Cardiac septum (tissue), 1 donor: ENCODE measurements around the gene IL22RA1. TPM values are rescaled to one million over a fixed set of nuclear protein-coding genes. Genes with fewer than 3 reads are reported as not detected.

Experiments
- DNase-seq: peaks from one replicate; pipeline ENCODE4 v3.0.0-alpha.2; 2020; ENCODE audit warnings: low spot score
- intact Hi-C: fragments of 100-400 bp; cut with DNase I; formaldehyde crosslinking; loops from one replicate; pipeline ENCODE4 v1.14.0; 2022
- total RNA-seq: library from RNA; stranded (reverse); fragmentation: NEBNext Ultra II Directional; extraction: Animal tissue kit (Norgen Biotek cat#: 25700); gene quantifications from one replicate; pipeline ENCODE4 v1.2.1, GENCODE V29; 2021
- donor health status: DM: no; HTN: no; CAD: no.

IL22RA1 gene
- total RNA-seq, 1 donor from 2014 or later: 0.35 TPM

DNA sequence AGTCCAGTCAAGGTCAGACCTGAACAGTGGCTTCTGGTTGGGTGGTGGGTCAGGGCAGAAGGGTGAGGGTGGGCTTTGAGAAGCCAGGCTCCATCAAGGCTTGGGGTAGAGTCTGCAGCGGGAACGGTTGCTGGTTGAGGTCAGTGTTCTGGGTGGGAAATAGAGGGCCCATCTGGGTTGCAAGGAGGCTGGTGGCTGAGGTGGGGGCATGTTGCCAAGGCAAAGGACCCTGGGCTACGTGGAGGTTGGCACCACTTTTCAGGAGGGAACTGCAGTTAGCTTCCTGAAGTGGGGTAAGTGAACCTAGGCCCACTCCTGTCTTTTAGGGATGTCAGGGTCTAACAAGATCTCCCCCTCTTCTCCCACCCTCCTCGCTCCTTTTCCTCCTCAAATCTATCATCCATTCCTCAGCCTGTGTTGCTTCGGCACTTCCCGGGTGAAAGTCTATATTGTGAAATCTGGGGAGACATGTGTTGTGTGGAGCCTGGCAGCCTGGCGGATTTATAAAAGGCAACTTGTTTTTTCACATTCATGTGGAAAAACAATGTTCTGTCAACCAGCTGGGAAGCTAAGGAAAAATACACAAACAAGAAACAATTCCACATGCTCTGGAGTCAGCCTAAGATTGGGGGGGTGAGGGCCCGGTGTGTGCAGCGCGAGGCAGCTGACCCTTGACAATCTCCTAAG lies 1.5 kb downstream of the IL22RA1 start:
- intact Hi-C loops: no loop called here
- DNase-seq: peak; percentile 17

DNA sequence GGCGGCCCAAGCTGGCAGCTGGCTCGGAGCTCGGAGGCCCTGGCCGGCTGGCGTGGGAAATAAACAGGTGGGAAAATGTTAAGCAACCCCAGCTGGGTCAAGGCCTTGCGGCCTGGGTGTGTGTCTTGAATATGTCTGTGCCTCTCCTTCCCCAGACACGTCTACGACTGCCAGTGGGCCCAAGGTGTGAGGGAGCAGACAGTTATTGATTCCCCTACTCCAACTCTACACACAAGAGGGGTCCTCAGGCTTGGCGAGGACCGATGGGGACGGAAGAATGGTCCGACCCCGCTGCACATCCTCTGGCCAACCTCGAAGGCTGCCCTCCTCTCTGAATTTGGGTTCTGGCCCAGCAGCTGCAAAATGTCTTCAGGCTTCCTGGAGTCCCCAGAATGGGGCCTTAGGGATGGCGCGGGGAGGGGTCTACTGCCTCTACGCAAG lies 2.2 kb downstream of the IL22RA1 start:
- intact Hi-C loops: no loop called here
- no peak for DNase-seq

DNA sequence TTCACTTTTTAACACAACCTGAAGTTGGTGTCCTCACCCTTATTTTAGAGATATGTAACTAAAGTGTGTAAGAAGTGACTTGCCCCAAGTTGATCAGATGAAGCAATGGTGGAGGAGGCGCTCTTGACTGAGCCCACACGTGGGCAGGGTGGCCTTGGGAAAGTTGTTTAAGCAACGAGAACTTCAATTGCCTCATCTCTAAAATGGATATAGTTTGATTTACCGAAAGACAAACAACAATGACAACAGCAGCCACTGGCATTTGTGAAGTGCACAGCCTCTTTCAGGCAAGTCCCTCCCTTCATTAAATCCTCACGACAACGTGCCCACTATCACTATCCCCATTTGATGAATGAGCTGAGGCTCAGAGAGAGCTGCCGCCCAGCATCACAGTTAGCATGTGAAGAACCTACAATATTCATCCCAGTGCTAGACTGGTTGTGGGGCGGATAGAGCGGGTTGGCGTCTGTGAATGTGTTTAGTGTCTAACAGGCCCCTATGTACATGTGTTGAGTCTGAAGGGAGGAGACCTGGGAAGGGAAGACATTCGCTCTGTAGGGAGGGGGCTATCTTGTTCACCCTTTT lies 3.0 kb downstream of the IL22RA1 start:
- intact Hi-C loops: no loop called here
- peak; percentile 26 for DNase-seq

DNA sequence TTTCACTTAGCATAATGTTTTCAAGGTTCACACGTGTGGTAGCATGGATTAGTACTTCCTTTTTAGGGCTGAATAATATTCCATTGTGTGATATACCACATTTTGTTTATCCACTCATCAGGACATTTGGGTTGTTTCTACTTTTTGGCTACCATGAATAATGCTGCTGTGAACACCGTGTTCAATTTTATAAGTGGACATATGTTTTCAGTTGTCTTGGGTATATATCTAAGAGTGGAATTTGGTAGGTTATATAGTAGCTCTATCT lies 3.8 kb downstream of the IL22RA1 start:
- no peak for DNase-seq
- intact Hi-C loops: no loop called here

DNA sequence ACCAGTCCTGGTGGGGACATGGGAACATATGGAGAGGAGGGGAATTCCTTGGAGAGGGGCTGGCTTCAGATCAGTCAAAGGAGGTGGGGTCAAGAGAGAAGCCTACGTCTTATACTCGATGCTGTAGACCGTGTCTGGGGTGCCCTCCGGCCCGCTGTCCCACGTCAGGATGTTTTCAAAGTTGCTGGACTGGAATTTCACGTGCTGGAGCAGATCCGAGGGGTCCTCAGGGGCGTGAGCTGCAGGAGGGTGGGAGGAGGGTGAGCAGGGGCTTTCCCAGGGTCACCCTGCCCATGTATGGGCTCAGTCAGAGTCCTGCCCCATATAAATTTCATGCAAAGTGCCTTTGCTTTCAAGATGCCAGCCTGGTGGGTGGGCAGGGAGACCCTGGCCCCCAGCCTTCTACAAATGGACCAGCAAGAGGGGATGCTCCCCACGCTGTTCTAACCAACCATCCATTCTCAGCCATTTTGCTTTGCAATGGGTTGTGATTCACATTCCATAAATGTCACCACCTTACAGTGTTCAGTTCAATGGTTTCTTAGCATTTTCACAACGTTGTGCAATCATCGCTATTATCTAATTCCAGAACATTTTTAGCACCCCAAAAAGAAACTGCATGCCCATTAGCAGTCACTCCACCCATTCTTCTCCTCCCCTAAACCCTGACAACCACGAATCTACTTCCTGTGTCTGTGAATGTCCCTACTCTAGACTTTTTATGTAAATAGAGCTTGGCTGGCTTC lies 4.3 kb downstream of the IL22RA1 start:
- intact Hi-C loops: no loop called here
- DNase-seq: no peak

DNA sequence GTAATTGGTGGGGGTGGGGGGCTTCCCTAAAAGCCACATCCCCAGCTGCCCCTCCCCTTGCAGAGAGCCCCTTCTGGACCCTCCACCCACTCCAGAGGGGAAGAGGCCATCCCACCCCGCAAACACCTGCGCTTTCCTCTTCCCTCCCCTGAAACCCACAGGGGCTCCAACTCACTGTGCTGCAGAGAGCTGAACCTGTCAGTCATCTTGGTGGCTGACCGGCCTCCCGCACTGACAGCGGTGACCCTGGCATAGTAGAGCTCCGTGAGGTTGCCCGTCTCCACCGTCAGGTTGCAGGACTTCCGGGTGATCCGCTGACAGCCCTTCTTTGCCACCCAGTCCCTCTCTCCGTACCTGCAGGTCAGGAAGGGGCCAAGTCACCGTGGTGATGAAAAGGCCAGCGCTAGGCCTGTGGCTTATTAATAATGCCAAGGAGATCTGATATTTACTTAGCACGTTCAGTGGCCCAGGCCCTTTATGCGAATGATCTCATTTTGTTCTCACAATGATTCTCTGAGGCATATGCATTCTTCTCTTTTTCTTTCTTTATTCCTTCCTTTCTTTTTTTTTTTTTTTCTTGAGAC lies 5.9 kb downstream of the IL22RA1 start:
- intact Hi-C loops: no loop called here
- no peak for DNase-seq

DNA sequence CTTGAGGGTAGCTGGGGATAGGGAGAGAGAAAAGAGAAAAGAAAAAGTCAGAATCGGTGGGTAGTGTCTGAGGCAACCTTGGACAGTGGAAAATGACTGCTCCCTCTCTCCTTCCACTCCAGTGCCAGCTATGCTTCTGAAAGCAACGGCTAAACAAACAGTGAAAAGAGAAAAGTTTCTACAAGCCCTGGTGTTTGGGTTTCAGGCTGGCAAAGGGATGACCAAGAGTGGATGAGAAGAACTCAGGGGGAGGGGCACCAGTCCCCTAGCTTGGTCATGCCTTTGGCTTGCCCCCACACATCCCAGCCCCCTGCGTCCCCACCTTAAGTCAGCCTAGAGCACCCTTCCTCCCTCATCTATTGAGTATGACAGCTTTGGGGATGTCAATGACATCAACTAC lies 8.6 kb downstream of the IL22RA1 start:
- intact Hi-C loops: no loop called here
- DNase-seq: no peak

DNA sequence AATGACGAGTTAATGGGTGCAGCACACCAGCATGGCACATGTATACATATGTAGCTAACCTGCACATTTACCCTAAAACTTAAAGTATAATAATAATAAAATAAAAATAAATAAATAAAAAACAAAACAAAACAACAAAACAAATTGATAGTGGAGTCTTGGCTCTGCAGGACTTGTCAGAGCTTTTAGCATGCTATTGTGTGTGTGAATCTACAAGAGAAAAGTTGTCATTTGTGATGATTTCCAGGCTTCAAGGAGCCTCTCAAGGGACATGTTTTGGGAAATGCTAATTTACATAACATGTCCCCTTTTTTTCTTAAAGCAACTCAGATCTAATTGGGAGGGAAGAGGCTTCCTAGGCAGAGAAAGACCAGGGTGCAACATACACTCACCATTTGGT lies 9.1 kb downstream of the IL22RA1 start:
- DNase-seq: no peak
- intact Hi-C loops: no loop called here

DNA sequence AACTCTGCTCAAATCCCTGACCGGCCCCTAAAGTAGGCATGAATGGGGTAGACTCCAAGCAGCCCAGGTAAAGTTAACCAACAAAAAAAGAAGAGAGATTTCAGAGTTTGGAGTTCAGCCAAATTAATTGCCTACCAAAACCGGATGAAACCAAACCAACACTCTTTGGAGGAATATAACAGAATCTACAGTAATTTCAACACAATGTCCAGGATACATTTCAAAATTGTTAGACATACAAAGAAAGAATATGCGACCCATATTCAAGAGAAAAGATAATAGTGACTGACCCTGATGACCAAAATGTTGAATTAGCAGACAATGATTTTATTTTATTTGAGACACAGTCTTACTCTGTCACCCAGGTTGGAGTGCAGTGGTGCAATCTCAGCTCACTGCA lies 12.6 kb downstream of the IL22RA1 start:
- DNase-seq: no peak
- intact Hi-C loops: no loop called here

DNA sequence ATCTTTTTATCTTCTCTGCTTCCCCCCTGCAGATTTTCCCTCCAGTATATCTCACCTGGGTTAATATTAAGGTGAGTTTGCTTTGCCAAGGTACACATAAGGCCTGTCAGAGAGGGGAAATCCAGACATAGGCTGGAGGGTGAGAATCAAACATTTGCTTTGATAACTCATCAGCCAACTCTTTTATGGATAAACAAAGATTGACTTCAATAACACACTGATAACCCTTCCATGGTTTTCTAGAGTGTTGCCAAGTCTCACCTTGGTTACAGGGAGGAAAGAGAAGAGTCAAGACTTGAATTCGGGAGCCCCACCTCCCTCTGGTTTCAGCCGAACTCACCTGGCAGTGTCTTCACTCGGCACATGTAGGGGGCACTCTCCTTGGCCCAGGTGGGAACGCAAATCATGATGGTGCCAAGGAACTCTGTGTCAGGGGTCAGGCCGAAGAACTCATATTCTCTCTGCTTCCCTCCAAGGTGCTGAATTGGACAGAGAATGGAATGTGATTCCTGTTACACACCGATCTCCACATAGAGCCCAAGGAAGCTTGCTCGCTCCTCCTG lies 15.1 kb downstream of the IL22RA1 start:
- no peak for DNase-seq
- intact Hi-C loops: no loop called here

DNA sequence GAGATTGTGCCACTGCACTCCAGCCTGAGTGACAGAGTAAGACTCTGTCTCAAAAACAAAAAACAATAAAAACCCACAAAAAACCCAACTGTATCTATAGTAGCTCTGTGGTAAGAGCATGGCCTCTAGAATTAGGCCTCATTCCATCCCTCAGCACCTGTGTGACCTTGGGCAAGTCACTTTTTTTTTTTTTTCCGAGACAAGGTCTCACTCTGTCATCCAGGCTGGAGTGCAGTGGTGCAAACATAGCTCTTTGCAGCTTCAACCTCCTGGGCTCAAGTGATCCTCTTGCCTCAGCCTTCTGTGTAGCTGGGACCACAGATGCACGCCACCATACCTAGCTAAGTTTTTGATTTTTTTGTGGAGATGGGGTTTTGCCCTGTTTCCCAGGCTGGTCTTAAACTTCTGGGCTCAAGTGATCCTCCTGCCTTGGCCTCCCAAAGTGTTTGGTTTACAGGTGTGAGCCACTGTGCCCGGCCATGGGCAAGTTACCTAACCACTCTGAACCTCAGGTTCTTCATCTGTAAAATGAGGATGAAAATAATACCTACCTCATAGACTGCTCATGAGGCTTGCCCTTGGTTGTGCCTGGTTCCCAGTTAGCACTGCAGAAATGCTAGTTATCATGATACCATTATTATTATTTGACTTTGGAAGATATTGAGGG lies 15.7 kb downstream of the IL22RA1 start:
- no peak for DNase-seq
- intact Hi-C loops: no loop called here

DNA sequence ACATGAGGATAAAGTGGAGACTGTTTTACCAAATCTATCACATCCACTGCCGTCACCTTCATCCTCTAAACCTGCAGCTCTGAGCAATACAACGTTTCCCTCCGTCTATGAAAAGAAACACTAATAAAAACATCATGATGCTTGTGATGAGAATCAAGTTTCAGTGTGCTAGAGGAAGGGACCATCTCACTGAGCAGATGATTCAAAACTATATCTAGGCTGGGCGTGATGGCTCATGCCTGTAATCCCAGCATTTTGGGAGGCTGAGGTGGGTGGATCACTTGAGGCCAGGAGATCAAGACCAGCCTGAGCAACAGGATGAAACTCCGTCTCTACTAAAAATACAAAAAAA lies 16.3 kb downstream of the IL22RA1 start:
- intact Hi-C loops: no loop called here
- DNase-seq: no peak

DNA sequence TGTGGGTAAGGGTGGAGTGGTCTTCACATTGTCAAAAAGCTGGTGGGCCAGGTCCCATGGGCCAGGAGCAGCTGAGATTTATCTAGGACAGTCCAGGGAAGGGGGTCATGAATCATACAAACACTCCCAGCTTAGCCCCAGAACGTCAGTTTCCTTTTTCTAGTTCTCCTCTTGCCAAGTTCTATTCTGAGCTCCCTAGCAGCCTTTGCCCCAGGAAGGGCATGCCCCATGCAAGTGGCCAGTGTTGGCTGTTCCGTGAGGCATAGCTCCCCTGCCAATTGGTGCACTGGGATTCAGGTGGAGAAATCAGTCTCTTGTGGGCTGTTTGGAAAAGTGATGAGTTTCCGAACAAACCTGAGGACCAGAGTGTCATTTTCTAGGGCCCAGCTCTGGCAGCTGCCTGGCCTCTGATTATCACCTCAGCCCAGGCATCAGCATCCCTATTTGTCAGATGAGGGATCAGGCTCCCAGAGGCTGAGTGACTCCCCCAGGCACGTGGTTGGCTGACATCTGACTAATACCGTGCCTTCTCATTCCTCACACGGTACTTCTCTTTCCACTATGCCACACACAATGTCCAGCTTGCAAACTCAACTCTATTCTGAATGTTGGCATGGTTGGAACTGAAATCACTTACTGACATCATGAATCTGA lies 16.8 kb downstream of the IL22RA1 start:
- intact Hi-C loops: no loop called here
- no peak for DNase-seq

DNA sequence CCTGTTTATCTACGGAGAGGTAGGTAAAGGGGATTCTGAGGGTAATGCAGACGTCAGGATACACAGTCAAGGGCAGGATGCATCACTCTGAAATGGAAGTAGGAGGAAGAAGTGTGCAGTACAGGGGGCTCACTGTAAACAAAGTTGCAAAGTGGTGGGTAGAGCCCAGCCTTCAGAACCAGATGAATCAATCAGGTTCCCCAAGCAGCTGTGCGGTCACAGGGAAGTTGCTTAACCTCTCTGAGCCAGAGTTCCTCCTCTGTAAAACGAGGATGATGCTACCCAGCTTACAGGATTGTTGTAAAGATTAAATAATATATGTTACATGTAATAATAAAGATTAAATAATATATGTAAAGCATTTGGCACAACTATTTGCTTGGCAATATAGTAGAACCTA lies 17.5 kb downstream of the IL22RA1 start:
- DNase-seq: no peak
- intact Hi-C loops: no loop called here

DNA sequence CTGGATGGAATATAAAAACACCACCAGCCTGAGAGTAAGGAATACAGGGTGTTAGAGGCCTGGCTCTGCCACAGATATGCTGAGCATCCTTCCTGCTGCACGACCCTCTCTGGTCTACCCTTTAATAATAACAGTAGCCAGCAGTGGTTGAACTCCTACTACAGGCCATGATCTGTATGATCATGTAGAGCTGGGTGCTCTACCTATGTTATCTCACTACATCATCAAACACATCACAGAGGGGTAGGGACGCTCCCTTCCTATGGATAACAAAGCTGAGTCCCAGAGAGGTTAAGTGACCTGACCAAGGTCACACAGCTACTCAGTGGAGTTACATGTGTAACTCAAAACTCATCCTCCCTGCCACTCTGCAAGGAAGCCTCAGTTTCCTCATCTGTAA lies 18.0 kb downstream of the IL22RA1 start:
- intact Hi-C loops: no loop called here
- DNase-seq: no peak

DNA sequence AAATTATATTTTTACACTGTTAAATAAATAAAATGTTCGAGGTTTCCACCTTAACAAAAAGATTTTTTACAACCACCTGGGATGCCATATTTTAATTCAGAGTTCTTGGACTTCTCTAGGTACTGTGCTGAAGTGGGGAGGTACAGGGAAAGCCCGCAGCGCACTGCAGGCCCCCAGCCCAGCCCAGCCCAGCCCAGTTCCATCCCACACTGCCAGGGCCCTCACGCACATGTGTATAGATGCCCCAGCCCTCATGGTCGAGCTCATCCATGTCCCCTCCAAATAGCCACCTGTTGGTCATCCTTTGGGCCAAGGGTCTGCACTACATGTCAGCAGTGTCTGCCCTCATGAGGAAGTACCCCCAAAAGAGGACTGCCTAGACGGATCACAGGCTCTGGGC lies 19.3 kb downstream of the IL22RA1 start:
- intact Hi-C loops: no loop called here
- DNase-seq: no peak

DNA sequence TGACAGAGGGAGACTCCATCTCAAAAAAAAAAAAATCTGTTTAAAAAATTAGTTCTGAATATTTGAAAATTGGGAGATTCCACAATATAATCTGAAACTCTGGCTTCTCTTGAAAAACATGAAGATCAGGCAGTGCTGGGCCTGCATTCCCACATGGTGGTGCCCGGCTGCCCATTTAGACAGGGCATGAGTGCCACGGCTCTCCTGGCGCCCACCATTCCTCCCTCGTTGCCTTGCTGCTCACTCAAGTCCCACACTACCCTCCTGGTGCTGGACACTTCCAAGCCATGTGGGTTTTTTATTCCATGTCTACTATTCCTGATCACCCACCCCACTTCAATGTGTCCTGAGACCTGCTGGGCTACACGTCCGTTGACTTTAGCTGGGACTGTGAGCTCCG lies 20.2 kb downstream of the IL22RA1 start:
- intact Hi-C loops: no loop called here
- DNase-seq: no peak

DNA sequence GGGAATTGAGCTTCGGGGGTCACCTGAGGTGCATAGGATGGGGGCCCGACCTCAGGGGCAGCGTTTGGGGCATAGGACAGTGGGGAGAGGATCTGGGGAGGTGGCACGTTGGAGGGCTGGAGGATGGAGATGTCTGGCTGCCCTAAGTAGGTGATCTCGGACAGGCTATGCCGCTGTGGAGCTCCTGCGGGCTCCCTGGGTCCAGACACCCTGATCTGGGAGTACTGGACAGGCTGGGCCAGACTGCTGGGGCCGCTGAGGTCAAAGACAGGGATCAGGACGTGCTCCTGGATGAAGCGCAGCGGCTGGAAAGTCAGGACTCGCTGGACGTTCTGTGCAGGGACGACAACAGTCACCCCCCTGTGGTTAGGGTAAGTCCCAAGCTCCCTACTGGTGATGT lies 21.5 kb downstream of the IL22RA1 start:
- intact Hi-C loops: no loop called here
- DNase-seq: no peak

DNA sequence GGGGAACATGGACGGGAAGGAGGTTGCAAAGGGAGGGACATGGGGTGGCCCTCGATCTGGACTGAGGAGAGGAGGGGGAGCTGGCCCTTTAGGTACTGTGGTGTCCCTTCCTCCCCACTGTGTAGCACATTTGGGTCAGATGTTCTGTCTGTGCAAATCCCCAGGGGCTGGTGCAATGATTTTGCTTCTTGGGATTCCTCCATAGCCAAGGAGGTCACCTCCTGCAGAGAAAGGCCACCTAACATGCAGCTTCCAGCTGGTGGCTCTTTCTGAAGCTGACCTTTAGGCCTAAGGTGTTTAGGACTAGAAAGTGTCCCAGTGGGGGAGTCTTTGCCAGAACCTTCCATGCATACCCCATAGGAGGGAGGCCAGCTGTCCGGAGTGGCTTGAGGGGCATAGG lies 22.0 kb downstream of the IL22RA1 start:
- DNase-seq: no peak
- intact Hi-C loops: no loop called here
